Mucosa of descending colon (tissue), 3 donors: Measurements from ENCODE around the gene LRRC40. TPM values are rescaled to one million over a fixed set of nuclear protein-coding genes. Genes with fewer than 3 reads are reported as not detected.

ENCODE experiments used
- ATAC-seq: fragments of 200-7000 bp; cut with Tn5 transposase; one replicate; pipeline ENCODE4 v1.9.1; 2020; ENCODE audit warnings: mild to moderate bottlenecking, moderate library complexity
- DNase-seq, 3 donors: peaks; one replicate each; pipeline ENCODE4 v3.0.0-alpha.2; 2020
- H3K36me3 ChIP-seq: fragments of 200-600 bp; one replicate; pipeline ENCODE4 v1.8.0; 2021; ENCODE audit warnings: low read depth, mild to moderate bottlenecking
- H3K4me1 ChIP-seq: fragments of 200-600 bp; one replicate; pipeline ENCODE4 v1.8.0; 2021; ENCODE audit warnings: low read depth, mild to moderate bottlenecking
- H3K4me3 ChIP-seq: fragments of 200-600 bp; one replicate; pipeline ENCODE4 v1.8.0; 2021; ENCODE audit warnings: mild to moderate bottlenecking
- H3K9me3 ChIP-seq: fragments of 200-600 bp; one replicate; pipeline ENCODE4 v1.8.0; 2021; ENCODE audit warnings: mild to moderate bottlenecking
- CTCF ChIP-seq: fragments of 200-600 bp; IDR thresholded peaks from one replicate; pipeline ENCODE4 v1.8.0; 2022; ENCODE audit warnings: antibody characterized with exemption, mild to moderate bottlenecking
- intact Hi-C, 2 donors: fragments of 100-400 bp; cut with DNase I in 1 of 2; cut with micrococcal nuclease in 1 of 2; formaldehyde crosslinking; loops; one replicate each; pipeline versions ENCODE4 v1.11.0 to v1.11.1; 2022; cut with DNase I, micrococcal nuclease
- long read RNA-seq, 2 donors: library from polyadenylated mRNA; unstranded; transcript quantifications; one replicate each; pipeline ENCODE4 v2.0.0, GENCODE V29; 2019 to 2021
- total RNA-seq, 3 donors: library from RNA; stranded (reverse); fragmentation: NEBNext Ultra II Directional in 2 of 3; extraction: Animal tissue kit (Norgen Biotek cat#: 25700) in 2 of 3; gene quantifications; one replicate each; pipeline versions ENCODE4 v1.2.1 to v1.2.4, GENCODE V29; 2021 to 2023
- donor health status: DM: no; HTN: no; CAD: no; lungs with moderate emphysema.
- donor health status: DM: no; HTN: no; CAD: no.
- donor health status: DM: no; HTN: yes; CAD: no.

The LRRC40 gene
- total RNA-seq = 10 to 100 TPM in 2 of 3 donors, 1 to 10 TPM in 1; 9.0 to 13.4 (median 10.4) TPM
- long read RNA-seq, donor 1, transcript LRRC40-201 (15 exons, 2,884 nt) = major isoform, 23 of 24 reads
- long read RNA-seq, donor 1, partial matches to known transcripts = 0 of 24 reads
- long read RNA-seq, donor 1, other reads (novel, unspliced or antisense) = 1 of 24 reads
- long read RNA-seq, donor 2, transcript LRRC40-201 (15 exons, 2,884 nt) = major isoform, 8 of 10 reads
- long read RNA-seq, donor 2, partial matches to known transcripts = 1 of 10 reads
- long read RNA-seq, donor 2, other reads (novel, unspliced or antisense) = 1 of 10 reads

- H3K4me1 ChIP-seq = peaks cover 20% of the 10 kb centered on the region
- peak; percentile 100 for ATAC-seq
- DNase-seq = peak; percentile 97 to 99 (median 98)
- no peaks in the 10 kb centered on the region for H3K9me3 ChIP-seq
- no peak for TF ChIP-seq CTCF
- peak within 1 kb of the TSS; percentile 56 for H3K4me3 ChIP-seq
- intact Hi-C loops = no loop called here
- H3K36me3 ChIP-seq = no peaks in the 10 kb centered on the region
These were observed at the start of gene LRRC40 for GRCh38 chr1:70205434-70206118. Gene LRRC40 (minus strand): TSS chr1:70205579. CDS start chr1:70205540, 39 bp downstream.

GRCh38 chr1:70248729-70249128 is 43.4 kb upstream of the LRRC40 start:
- Histone ChIP-seq H3K9me3 (no peaks in the 10 kb centered on the region), H3K4me3 (no peak overlapping the region), H3K4me1 (no peaks in the 10 kb centered on the region), H3K36me3 (peaks cover 21% of the 10 kb centered on the region)
- DNase-seq = no peak
- no peak for TF ChIP-seq CTCF
- intact Hi-C loops = no loop called here
- ATAC-seq = no peak

GRCh38 chr1:70247768-70248167 is 42.4 kb upstream of the LRRC40 start:
- H3K9me3 ChIP-seq = no peaks in the 10 kb centered on the region

GRCh38 chr1:70247122-70247521 is 41.7 kb upstream of the LRRC40 start:
- DNase-seq = no peak
- peaks cover 21% of the 10 kb centered on the region for H3K36me3 ChIP-seq
- TF ChIP-seq CTCF = no peak
- H3K4me3 ChIP-seq = no peak overlapping the region
- no peaks in the 10 kb centered on the region for H3K4me1 ChIP-seq
- ATAC-seq = no peak
- intact Hi-C loops = no loop called here
- no peaks in the 10 kb centered on the region for H3K9me3 ChIP-seq

More at GRCh38 chr1:70247768-70248167, 42.4 kb upstream of the LRRC40 start:
- no peak overlapping the region for H3K4me3 ChIP-seq
- intact Hi-C loops = no loop called here
- H3K4me1 ChIP-seq = no peaks in the 10 kb centered on the region
- H3K36me3 ChIP-seq = peaks cover 21% of the 10 kb centered on the region
- no peak for DNase-seq
- TF ChIP-seq CTCF = no peak
- ATAC-seq = no peak

GRCh38 chr1:70239940-70240339 is 34.6 kb upstream of the LRRC40 start:
- Histone ChIP-seq H3K4me3 (no peak overlapping the region), H3K4me1 (no peaks in the 10 kb centered on the region), H3K9me3 (no peaks in the 10 kb centered on the region), H3K36me3 (peaks cover 26% of the 10 kb centered on the region)
- TF ChIP-seq CTCF = no peak
- intact Hi-C loops = no loop called here
- DNase-seq (no peak), ATAC-seq (no peak)
